Neural cell (in vitro differentiated cells): ENCODE measurements around the gene MRPL43. TPM values are rescaled to one million over a fixed set of nuclear protein-coding genes. Genes with fewer than 3 reads are reported as not detected.

Experiments
- H2AFZ ChIP-seq: fragments of 200-600, 300-800 bp; sonication (generic), shearing (Covaris generic); 2 replicates; pipeline ENCODE4 v1.6.0; 2014; ENCODE audit warnings: low read depth, mild to moderate bottlenecking, antibody characterized with exemption, low read length, moderate library complexity
- H3F3A ChIP-seq: fragments of 200-600 bp; shearing (Covaris generic); 2 replicates; pipeline ENCODE4 v1.6.1; 2016; ENCODE audit warnings: mild to moderate bottlenecking, moderate library complexity, mixed read lengths, antibody characterized with exemption, low read length; ENCODE audit not compliant: insufficient read depth, poor library complexity, severe bottlenecking
- H3K27ac ChIP-seq: fragments of 200-600, 300-800 bp; sonication (generic), shearing (Covaris generic); 2 replicates; pipeline ENCODE4 v1.5.1; 2014; ENCODE audit warnings: mild to moderate bottlenecking, low read length, moderate library complexity
- H3K27me3 ChIP-seq: fragments of 300-800, 200-600 bp; sonication (generic), shearing (Covaris generic); 2 replicates; pipeline ENCODE4 v1.6.0; 2014; ENCODE audit warnings: mild to moderate bottlenecking, low read depth, low read length, moderate library complexity; ENCODE audit not compliant: insufficient read depth
- H3K36me3 ChIP-seq: fragments of 300-800, 200-600 bp; sonication (generic), shearing (Covaris generic); 2 replicates; pipeline ENCODE4 v1.5.1; 2014; ENCODE audit warnings: mild to moderate bottlenecking, antibody characterized with exemption, low read length, moderate library complexity; ENCODE audit not compliant: insufficient read depth
- H3K4me2 ChIP-seq: fragments of 300-800, 200-600 bp; sonication (generic), shearing (Covaris generic); 2 replicates; pipeline ENCODE4 v1.6.0; 2014; ENCODE audit warnings: mild to moderate bottlenecking, low read length
- H3K4me3 ChIP-seq: fragments of 300-800, 200-600 bp; sonication (generic), shearing (Covaris generic); 2 replicates; pipeline ENCODE4 v1.5.1; 2014; ENCODE audit warnings: mild to moderate bottlenecking, low read length, moderate library complexity
- H3K79me2 ChIP-seq: fragments of 200-600 bp; shearing (Covaris generic); replicated peaks from 2 replicates; pipeline ENCODE4 v1.6.0; 2014; ENCODE audit warnings: mild to moderate bottlenecking, low read length, moderate library complexity; ENCODE audit not compliant: insufficient read depth
- H3K9ac ChIP-seq: fragments of 300-800, 200-600 bp; sonication (generic), shearing (Covaris generic); 2 replicates; pipeline ENCODE4 v1.6.1; 2016; ENCODE audit warnings: mild to moderate bottlenecking, low read length, mixed read lengths
- H3K9me2 ChIP-seq: fragments of 200-600 bp; shearing (Covaris generic); 2 replicates; pipeline ENCODE4 v1.6.1; 2016; ENCODE audit warnings: mild to moderate bottlenecking, low read length, mixed read lengths; ENCODE audit not compliant: insufficient read depth
- H3K9me3 ChIP-seq: fragments of 200-600, 300-800 bp; sonication (generic), shearing (Covaris generic); 2 replicates; pipeline ENCODE4 v1.6.1; 2016; ENCODE audit warnings: mild to moderate bottlenecking, mixed run types, low read length, moderate library complexity, mixed read lengths
- H4K20me1 ChIP-seq: fragments of 200-600 bp; shearing (Covaris generic); 2 replicates; pipeline ENCODE4 v1.6.1; 2016; ENCODE audit warnings: mild to moderate bottlenecking, mixed run types; ENCODE audit not compliant: insufficient read depth
- CTCF ChIP-seq: fragments of 450-650 bp; IDR thresholded peaks from 2 replicates; pipeline ENCODE4 v1.5.1; 2014; ENCODE audit warnings: antibody characterized with exemption, mild to moderate bottlenecking, moderate library complexity; ENCODE audit not compliant: poor library complexity, severe bottlenecking
- EP300 ChIP-seq: fragments of 450-650 bp; conservative IDR thresholded peaks from 2 replicates; pipeline ENCODE4 v1.6.1; 2014; ENCODE audit warnings: antibody characterized with exemption, mild to moderate bottlenecking, moderate library complexity; ENCODE audit not compliant: poor library complexity, severe bottlenecking
- EZH2 ChIP-seq: fragments of 200-600, 300-800 bp; shearing (Covaris generic), sonication (generic); IDR thresholded peaks from 2 replicates; pipeline ENCODE4 v1.6.1; 2014; ENCODE audit warnings: antibody characterized with exemption, low read length, borderline replicate concordance, mild to moderate bottlenecking; ENCODE audit not compliant: insufficient read depth, poor library complexity, severe bottlenecking
- POLR2AphosphoS5 ChIP-seq: IDR thresholded peaks from 2 replicates; pipeline ENCODE4 v1.6.1; 2012
- RAD21 ChIP-seq: fragments of 450-650 bp; conservative IDR thresholded peaks from 2 replicates; pipeline ENCODE4 v1.6.1; 2014; ENCODE audit warnings: antibody characterized with exemption, mild to moderate bottlenecking, moderate library complexity
- REST ChIP-seq: IDR thresholded peaks from 2 replicates; pipeline ENCODE4 v1.6.1; 2012; ENCODE audit warnings: borderline replicate concordance
- SMC3 ChIP-seq: fragments of 450-650 bp; conservative IDR thresholded peaks from 2 replicates; pipeline ENCODE4 v1.6.1; 2014; ENCODE audit warnings: antibody characterized with exemption, mild to moderate bottlenecking, moderate library complexity; ENCODE audit not compliant: poor library complexity
- TAF1 ChIP-seq: IDR thresholded peaks from 2 replicates; pipeline ENCODE4 v1.6.1; 2012; ENCODE audit warnings: low read depth
- polyA plus RNA-seq: library from polyadenylated mRNA; depleted of rRNA; stranded (reverse); fragments of >200 nt; gene quantifications from 2 replicates; pipeline ENCODE4 v1.2.3, GENCODE V29; 2014

The MRPL43 gene
- polyA plus RNA-seq, 1 donor from 2014 or later, result 121 TPM

DNA sequence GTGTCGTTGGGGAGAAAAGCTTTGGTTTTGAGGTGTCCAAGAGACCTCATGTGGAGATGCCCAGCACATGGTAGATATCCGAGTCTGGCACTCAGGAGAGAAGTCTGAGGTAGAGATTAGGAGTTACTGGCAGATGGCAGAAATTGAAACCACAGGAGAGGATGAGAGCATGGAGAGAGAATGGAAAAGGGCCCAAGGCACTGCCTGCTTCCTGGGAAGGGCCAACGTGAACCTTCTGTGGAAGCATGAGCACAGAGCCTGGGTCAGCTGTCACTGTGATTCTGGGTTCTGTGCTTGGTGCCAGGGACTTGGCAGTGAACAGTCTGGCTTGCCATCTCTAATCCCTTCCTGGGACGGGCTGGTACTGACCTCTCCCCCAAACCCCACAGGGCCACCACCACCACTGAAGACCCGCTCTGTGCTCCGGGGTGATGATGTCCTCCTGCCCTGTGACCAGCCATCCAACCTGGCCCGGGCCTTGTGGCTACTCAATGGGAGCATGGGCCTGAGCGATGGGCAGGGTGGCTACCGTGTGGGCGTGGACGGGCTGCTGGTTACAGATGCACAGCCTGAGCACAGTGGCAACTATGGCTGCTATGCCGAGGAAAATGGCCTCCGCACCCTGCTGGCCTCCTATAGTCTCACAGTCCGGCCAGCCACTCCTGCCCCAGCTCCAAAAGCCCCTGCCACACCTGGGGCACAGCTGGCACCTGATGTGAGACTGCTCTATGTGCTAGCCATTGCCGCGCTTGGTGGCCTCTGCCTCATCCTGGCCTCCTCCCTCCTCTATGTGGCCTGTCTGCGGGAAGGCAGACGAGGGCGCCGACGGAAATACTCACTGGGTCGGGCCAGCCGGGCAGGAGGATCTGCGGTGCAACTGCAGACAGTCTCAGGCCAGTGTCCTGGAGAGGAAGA lies 4.1 kb downstream of the MRPL43 start:
- Histone ChIP-seq H3F3A (no peaks in the 10 kb centered on the region), H4K20me1 (no peaks in the 10 kb centered on the region), H3K36me3 (no peaks in the 10 kb centered on the region), H3K27ac (no peak overlapping the region), H3K27me3 (no peaks in the 10 kb centered on the region), H3K9ac (no peak overlapping the region), H3K4me2 (no peak overlapping the region), H3K9me3 (no peaks in the 10 kb centered on the region), H3K4me3 (no peak overlapping the region), H3K79me2 (peaks cover 12% of the 10 kb centered on the region), H3K9me2 (no peaks in the 10 kb centered on the region), H2AFZ (no peak overlapping the region)
- TF ChIP-seq SMC3 (no peak), RAD21 (no peak), EP300 (no peak), CTCF (no peak)

GRCh38 chr10:100981178-100981772 lies 6.0 kb downstream of the MRPL43 start:
- TF ChIP-seq RAD21, result no peak
- no peak overlapping the region for H2AFZ ChIP-seq
- no peaks in the 10 kb centered on the region for H3K36me3 ChIP-seq
- H3K4me2 ChIP-seq, result no peak overlapping the region
- H3K27ac ChIP-seq, result no peak overlapping the region
- H3K4me3 ChIP-seq, result no peak overlapping the region
- no peaks in the 10 kb centered on the region for H3K9me3 ChIP-seq
- H3K27me3 ChIP-seq, result no peaks in the 10 kb centered on the region
- no peak overlapping the region for H3K9ac ChIP-seq
- no peaks in the 10 kb centered on the region for H4K20me1 ChIP-seq
- no peaks in the 10 kb centered on the region for H3F3A ChIP-seq
- H3K79me2 ChIP-seq, result peaks cover 6% of the 10 kb centered on the region
- no peaks in the 10 kb centered on the region for H3K9me2 ChIP-seq

DNA sequence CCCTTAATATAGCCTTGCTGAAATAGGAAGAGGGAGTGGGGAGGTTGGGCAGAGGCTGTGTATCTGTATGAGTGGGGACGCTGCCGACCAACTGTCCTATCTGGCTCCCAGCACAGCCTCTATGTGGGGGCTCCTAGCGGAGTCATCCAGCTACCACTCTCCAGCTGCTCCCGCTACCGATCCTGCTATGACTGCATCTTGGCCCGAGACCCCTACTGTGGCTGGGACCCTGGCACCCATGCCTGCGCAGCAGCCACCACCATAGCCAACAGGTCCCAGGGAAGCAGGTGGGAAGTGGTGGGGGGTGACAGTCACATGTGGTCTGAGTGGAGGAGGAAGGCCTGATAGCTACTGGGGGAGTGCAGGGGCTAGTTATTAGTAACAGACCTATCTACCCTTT lies 6.6 kb downstream of the MRPL43 start:
- H3K4me2 ChIP-seq, result no peak overlapping the region
- H3K9me3 ChIP-seq, result no peaks in the 10 kb centered on the region
- H2AFZ ChIP-seq, result no peak overlapping the region
- no peak overlapping the region for H3K9ac ChIP-seq
- no peaks in the 10 kb centered on the region for H3K36me3 ChIP-seq
- no peaks in the 10 kb centered on the region for H3K27me3 ChIP-seq
- no peaks in the 10 kb centered on the region for H4K20me1 ChIP-seq
- no peak overlapping the region for H3K27ac ChIP-seq
- no peak overlapping the region for H3K4me3 ChIP-seq
- H3K79me2 ChIP-seq, result peaks cover under 1% of the 10 kb centered on the region
- TF ChIP-seq RAD21 (no peak), POLR2AphosphoS5 (no peak)
- H3F3A ChIP-seq, result no peaks in the 10 kb centered on the region
- no peaks in the 10 kb centered on the region for H3K9me2 ChIP-seq

DNA sequence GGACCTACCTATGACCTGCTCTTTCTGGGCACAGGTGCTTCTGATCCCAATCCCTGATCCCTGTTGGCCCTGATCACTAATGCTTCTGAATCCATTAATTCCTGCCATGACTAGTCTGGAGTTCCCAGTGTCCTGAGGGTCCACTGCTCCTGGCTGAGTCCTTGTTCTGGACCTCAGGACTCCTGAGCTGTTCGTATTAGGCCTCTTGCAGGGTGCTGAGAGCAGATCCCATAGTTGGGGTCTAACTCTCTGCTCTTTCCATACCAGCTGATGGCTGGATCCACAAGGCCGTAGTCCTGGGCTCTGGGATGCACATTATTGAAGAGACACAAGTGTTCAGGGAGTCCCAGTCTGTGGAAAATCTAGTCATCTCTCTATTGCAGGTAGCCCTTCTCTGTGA lies 7.0 kb downstream of the MRPL43 start:
- H3F3A ChIP-seq, result no peaks in the 10 kb centered on the region
- no peaks in the 10 kb centered on the region for H3K79me2 ChIP-seq
- H4K20me1 ChIP-seq, result no peaks in the 10 kb centered on the region
- H3K27me3 ChIP-seq, result no peaks in the 10 kb centered on the region
- H3K36me3 ChIP-seq, result no peaks in the 10 kb centered on the region
- TF ChIP-seq CTCF (no peak), TAF1 (no peak), EZH2 (no peak), RAD21 (no peak), REST (no peak)
- H3K9me2 ChIP-seq, result no peaks in the 10 kb centered on the region
- no peaks in the 10 kb centered on the region for H3K9me3 ChIP-seq
- no peak overlapping the region for H3K27ac ChIP-seq
- no peak overlapping the region for H2AFZ ChIP-seq
- H3K4me3 ChIP-seq, result no peak overlapping the region
- H3K4me2 ChIP-seq, result no peak overlapping the region
- no peak overlapping the region for H3K9ac ChIP-seq
